HEK293 (cell line): ENCODE data around the gene TRIM46.

Source experiments
- AEBP2 ChIP-seq: fragments of 450-650 bp; formaldehyde crosslinking; IDR thresholded peaks from 2 replicates; pipeline ENCODE4 v1.5.1; 2016; ENCODE audit warnings: missing biosample characterization, missing genetic modification characterization, borderline replicate concordance
- BCL11B ChIP-seq: fragments of 450-650 bp; formaldehyde crosslinking; IDR thresholded peaks from 2 replicates; pipeline ENCODE4 v1.5.1; 2016; ENCODE audit warnings: low read depth, missing biosample characterization, missing genetic modification characterization
- HOXC10 ChIP-seq: sonication (generic); formaldehyde crosslinking; IDR thresholded peaks from 2 replicates; pipeline ENCODE4 v1.8.1; 2023; ENCODE audit warnings: mild to moderate bottlenecking, missing genetic modification reagents
- MZF1 ChIP-seq: fragments of 450-650 bp; formaldehyde crosslinking; IDR thresholded peaks from 2 replicates; pipeline ENCODE4 v1.5.1; 2017; ENCODE audit warnings: missing biosample characterization, missing genetic modification characterization, borderline replicate concordance
- OSR2 ChIP-seq: fragments of 450-650 bp; formaldehyde crosslinking; IDR thresholded peaks from 2 replicates; pipeline ENCODE4 v1.5.1; 2016; ENCODE audit warnings: missing biosample characterization, missing genetic modification characterization
- PRDM4 ChIP-seq: fragments of 450-650 bp; formaldehyde crosslinking; IDR thresholded peaks from 2 replicates; pipeline ENCODE4 v1.5.1; 2017; ENCODE audit warnings: missing biosample characterization, missing genetic modification characterization
- TCF7L2 ChIP-seq: IDR thresholded peaks from 2 replicates; pipeline ENCODE4 v1.6.1; 2011; ENCODE audit warnings: low read depth, mild to moderate bottlenecking, inconsistent platforms, low read length, moderate library complexity, borderline replicate concordance
- ZNF155 ChIP-seq: fragments of 450-650 bp; formaldehyde crosslinking; IDR thresholded peaks from 2 replicates; pipeline ENCODE4 v1.5.1; 2016; ENCODE audit warnings: missing biosample characterization, missing genetic modification characterization
- ZNF18 ChIP-seq: fragments of 450-650 bp; formaldehyde crosslinking; IDR thresholded peaks from 2 replicates; pipeline ENCODE4 v1.5.1; 2016; ENCODE audit warnings: missing biosample characterization, missing genetic modification characterization
- ZNF19 ChIP-seq: fragments of 450-650 bp; formaldehyde crosslinking; IDR thresholded peaks from 2 replicates; pipeline ENCODE4; 2016; ENCODE audit warnings: missing biosample characterization, missing genetic modification characterization, low read depth
- ZNF211 ChIP-seq: fragments of 450-650 bp; formaldehyde crosslinking; IDR thresholded peaks from 2 replicates; pipeline ENCODE4 v1.5.1; 2016; ENCODE audit warnings: low read depth, missing biosample characterization, missing genetic modification characterization
- ZNF221 ChIP-seq: fragments of 450-650 bp; formaldehyde crosslinking; IDR thresholded peaks from 2 replicates; pipeline ENCODE4 v1.5.1; 2017; ENCODE audit warnings: missing biosample characterization, missing genetic modification characterization, borderline replicate concordance
- ZNF239 ChIP-seq: fragments of 450-650 bp; formaldehyde crosslinking; IDR thresholded peaks from 2 replicates; pipeline ENCODE4 v1.5.1; 2016; ENCODE audit warnings: missing biosample characterization, missing genetic modification characterization
- ZNF280C ChIP-seq: fragments of 450-650 bp; formaldehyde crosslinking; IDR thresholded peaks from 2 replicates; pipeline ENCODE4 v1.5.1; 2016; ENCODE audit warnings: missing biosample characterization, missing genetic modification characterization
- ZNF280D ChIP-seq: fragments of 450-650 bp; formaldehyde crosslinking; IDR thresholded peaks from 2 replicates; pipeline ENCODE4 v1.5.1; 2016; ENCODE audit warnings: missing biosample characterization, missing genetic modification characterization
- ZNF529 ChIP-seq: fragments of 450-650 bp; formaldehyde crosslinking; IDR thresholded peaks from 2 replicates; pipeline ENCODE4 v1.5.1; 2017; ENCODE audit warnings: missing genetic modification characterization, missing biosample characterization; ENCODE audit not compliant: insufficient replicate concordance
- ZNF530 ChIP-seq: fragments of 450-650 bp; formaldehyde crosslinking; IDR thresholded peaks from 2 replicates; pipeline ENCODE4 v1.5.1; 2016; ENCODE audit warnings: low read depth, missing biosample characterization, missing genetic modification characterization
- ZNF548 ChIP-seq: fragments of 450-650 bp; formaldehyde crosslinking; IDR thresholded peaks from 2 replicates; pipeline ENCODE4 v1.5.1; 2016; ENCODE audit warnings: missing biosample characterization, missing genetic modification characterization
- ZNF692 ChIP-seq: fragments of 450-650 bp; formaldehyde crosslinking; IDR thresholded peaks from 2 replicates; pipeline ENCODE4 v1.5.1; 2016; ENCODE audit warnings: missing biosample characterization, missing genetic modification characterization
- ZNF707 ChIP-seq: fragments of 450-650 bp; formaldehyde crosslinking; IDR thresholded peaks from 2 replicates; pipeline ENCODE4 v1.5.1; 2016; ENCODE audit warnings: missing biosample characterization, missing genetic modification characterization
- ZNF830 ChIP-seq: fragments of 450-650 bp; IDR thresholded peaks from 2 replicates; pipeline ENCODE4 v1.5.0; 2018; ENCODE audit warnings: missing biosample characterization, missing genetic modification characterization, low read depth, mild to moderate bottlenecking, moderate library complexity
- ZSCAN23 ChIP-seq: fragments of 450-650 bp; formaldehyde crosslinking; IDR thresholded peaks from 2 replicates; pipeline ENCODE4 v1.5.1; 2016; ENCODE audit warnings: missing biosample characterization, missing genetic modification characterization
- ZSCAN30 ChIP-seq: fragments of 450-650 bp; IDR thresholded peaks from 2 replicates; pipeline ENCODE4 v1.5.1; 2018; ENCODE audit warnings: missing biosample characterization, mild to moderate bottlenecking, missing genetic modification characterization, moderate library complexity
- ZSCAN4 ChIP-seq: fragments of 450-650 bp; formaldehyde crosslinking; IDR thresholded peaks from 2 replicates; pipeline ENCODE4 v1.5.1; 2017; ENCODE audit warnings: missing biosample characterization, missing genetic modification characterization

TRIM46 gene

GRCh38 chr1:155127105-155127966 lies 46.3 kb upstream of the TRIM46 start, which contains the start of gene EFNA1 (continued):
- TF ChIP-seq ZSCAN4 (peak; percentile 42; the same call in 1 of the 2 replicates), ZSCAN23 (0 out of 2 replicates have a peak, but pooled peaks have one; percentile 64), ZNF529 (tag by site-specific recombination) (no peak), ZNF280D (tag by site-specific recombination) (no peak), ZSCAN30 (tag by site-specific recombination) (peak; percentile 44; the same call in 1 of the 2 replicates), ZNF830 (tag by site-specific recombination) (no peak), BCL11B (tag by site-specific recombination) (no peak), HOXC10 (no peak), ZNF18 (tag by site-specific recombination) (peak; percentile 73), ZNF548 (tag by site-specific recombination) (no peak), PRDM4 (tag by site-specific recombination) (peak; percentile 75; the same call in 1 of the 2 replicates), ZNF239 (tag by site-specific recombination) (no peak), ZNF530 (tag by site-specific recombination) (no peak), ZNF280C (tag by site-specific recombination) (no peak), MZF1 (peak; percentile 55; the same call in 1 of the 2 replicates), TCF7L2 (0 out of 2 replicates have a peak, but pooled peaks have one; percentile 13), ZNF19 (tag by site-specific recombination) (no peak), ZNF707 (tag by site-specific recombination) (no peak), ZNF211 (tag by site-specific recombination) (no peak), OSR2 (tag by site-specific recombination) (no peak), ZNF692 (0 out of 2 replicates have a peak, but pooled peaks have one; percentile 8), ZNF221 (no peak), ZNF155 (tag by site-specific recombination) (no peak), AEBP2 (no peak)
